ENCODE measurements around the gene PECR. TPM values are rescaled to one million over a fixed set of nuclear protein-coding genes. Genes with fewer than 3 reads are reported as not detected.

The PECR gene
- total and polyA plus RNA-seq, 2 of the 13 experiments (the other 11 are each of a cell fraction or from before 2014, with no cell fraction given): 151 to 153 TPM

- TF ChIP-seq ZNF34 (CRISPR knock-in tag; IDR thresholded peaks at IDR 0.05; ENCODE audit: borderline replicate concordance) (no peak), ATF5 (CRISPR knock-in tag; IDR thresholded peaks at IDR 0.05; ENCODE audit: low read depth) (0 out of 2 replicates have a peak, but pooled peaks have one; percentile 73), ZNF281 (CRISPR knock-in tag; IDR thresholded peaks at IDR 0.05; ENCODE audit: borderline replicate concordance) (no peak), ZNF280D (CRISPR knock-in tag; IDR thresholded peaks at IDR 0.05) (no peak), YY1 (IDR thresholded peaks at IDR 0.05; ENCODE audit: insufficient read depth, insufficient replicate concordance, low read depth, low read length) (peak; percentile 39), HNRNPUL1 (IDR thresholded peaks at IDR 0.05; ENCODE audit: low read depth, low read length) (no peak), HMG20B (CRISPR knock-in tag; conservative IDR thresholded peaks at IDR 0.05) (no peak), JUND (CRISPR knock-in tag; IDR thresholded peaks at IDR 0.05) (no peak), ZNF232 (CRISPR knock-in tag; IDR thresholded peaks at IDR 0.05; ENCODE audit: borderline replicate concordance) (no peak), ZFP37 (CRISPR knock-in tag; IDR thresholded peaks at IDR 0.05; ENCODE audit: borderline replicate concordance) (no peak), ZNF777 (CRISPR knock-in tag; IDR thresholded peaks at IDR 0.05) (no peak), ZNF367 (CRISPR knock-in tag; IDR thresholded peaks at IDR 0.05; ENCODE audit: borderline replicate concordance) (no peak)
- TF ChIP-seq, protein P1, sequence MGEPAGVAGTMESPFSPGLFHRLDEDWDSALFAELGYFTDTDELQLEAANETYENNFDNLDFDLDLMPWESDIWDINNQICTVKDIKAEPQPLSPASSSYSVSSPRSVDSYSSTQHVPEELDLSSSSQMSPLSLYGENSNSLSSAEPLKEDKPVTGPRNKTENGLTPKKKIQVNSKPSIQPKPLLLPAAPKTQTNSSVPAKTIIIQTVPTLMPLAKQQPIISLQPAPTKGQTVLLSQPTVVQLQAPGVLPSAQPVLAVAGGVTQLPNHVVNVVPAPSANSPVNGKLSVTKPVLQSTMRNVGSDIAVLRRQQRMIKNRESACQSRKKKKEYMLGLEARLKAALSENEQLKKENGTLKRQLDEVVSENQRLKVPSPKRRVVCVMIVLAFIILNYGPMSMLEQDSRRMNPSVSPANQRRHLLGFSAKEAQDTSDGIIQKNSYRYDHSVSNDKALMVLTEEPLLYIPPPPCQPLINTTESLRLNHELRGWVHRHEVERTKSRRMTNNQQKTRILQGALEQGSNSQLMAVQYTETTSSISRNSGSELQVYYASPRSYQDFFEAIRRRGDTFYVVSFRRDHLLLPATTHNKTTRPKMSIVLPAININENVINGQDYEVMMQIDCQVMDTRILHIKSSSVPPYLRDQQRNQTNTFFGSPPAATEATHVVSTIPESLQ (CRISPR knock-in tag; conservative IDR thresholded peaks at IDR 0.05): no peak
- TF ChIP-seq, protein P2, sequence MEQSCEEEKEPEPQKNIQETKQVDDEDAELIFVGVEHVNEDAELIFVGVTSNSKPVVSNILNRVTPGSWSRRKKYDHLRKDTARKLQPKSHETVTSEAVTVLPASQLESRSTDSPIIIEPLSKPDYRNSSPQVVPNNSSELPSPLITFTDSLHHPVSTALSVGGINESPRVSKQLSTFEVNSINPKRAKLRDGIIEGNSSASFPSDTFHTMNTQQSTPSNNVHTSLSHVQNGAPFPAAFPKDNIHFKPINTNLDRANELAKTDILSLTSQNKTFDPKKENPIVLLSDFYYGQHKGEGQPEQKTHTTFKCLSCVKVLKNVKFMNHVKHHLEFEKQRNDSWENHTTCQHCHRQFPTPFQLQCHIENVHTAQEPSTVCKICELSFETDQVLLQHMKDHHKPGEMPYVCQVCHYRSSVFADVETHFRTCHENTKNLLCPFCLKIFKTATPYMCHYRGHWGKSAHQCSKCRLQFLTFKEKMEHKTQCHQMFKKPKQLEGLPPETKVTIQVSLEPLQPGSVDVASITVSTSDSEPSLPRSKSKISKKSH (CRISPR knock-in tag; IDR thresholded peaks at IDR 0.05; ENCODE audit: borderline replicate concordance): no peak
Measured at GRCh38 chr2:216013080-216013909, 68.3 kb downstream of the PECR start, which contains the start of gene MREG (continued).
